Gastroesophageal sphincter (tissue), 3 donors: ENCODE data around the gene TPCN1.

Experiments used
- CTCF ChIP-seq, 4 experiments: fragments of 200-600 bp in 2 of 4; fragments of 450-650 bp in 2 of 4; sonication (generic) in 1 of 4; IDR thresholded peaks; one replicate each; pipeline ENCODE4 v1.5.1; 2017 to 2019; ENCODE audit warnings: antibody characterized with exemption in 4 of 4, mild to moderate bottlenecking in 2 of 4, moderate library complexity in 2 of 4
- POLR2A ChIP-seq, 2 donors: fragments of 450-650 bp; IDR thresholded peaks; one replicate each; pipeline ENCODE4 v1.6.1; 2017; ENCODE audit warnings: antibody characterized with exemption in 2 of 2, mild to moderate bottlenecking in 2 of 2, moderate library complexity in 1 of 2

GRCh38 chr12:113326775-113327395, 105.6 kb downstream of the TPCN1 start:
- TF ChIP-seq CTCF (IDR thresholded peaks at IDR 0.05) (no peak), POLR2A (IDR thresholded peaks at IDR 0.05) (no peak)
